Measurements from ENCODE around the gene LENG9.

GRCh38 chr19:54420383-54421168 lies 43.0 kb downstream of the LENG9 start:
- no peak for TF ChIP-seq CTCF (CRISPR knock-in tag; IDR thresholded peaks at IDR 0.05)
- no peak for TF ChIP-seq ZNF256 (CRISPR knock-in tag; conservative IDR thresholded peaks at IDR 0.05)
- peak; percentile 73 to 76; a peak in 2 of 4 replicates for TF ChIP-seq EP300 (IDR thresholded peaks at IDR 0.05; ENCODE audit: low read depth in 2 of 2, low read length in 2 of 2)
- peak; percentile 77 for TF ChIP-seq EP300 (CRISPR knock-in tag; IDR thresholded peaks at IDR 0.05; ENCODE audit: borderline replicate concordance)
- no peak; the same call in 1 of the 2 replicates for TF ChIP-seq ZNF331 (CRISPR knock-in tag; IDR thresholded peaks at IDR 0.05)
- TF ChIP-seq ZNF292 (CRISPR knock-in tag; IDR thresholded peaks at IDR 0.05; ENCODE audit: borderline replicate concordance, low read depth) = no peak
- TF ChIP-seq ZNF644 (CRISPR knock-in tag; IDR thresholded peaks at IDR 0.05; ENCODE audit: low read depth) = no peak

Measured in HepG2 (cell line).